RWPE2 (cell line): ENCODE results near the gene CDK13.

Source experiments
- ATAC-seq: fragments of 200-7000 bp; cut with Tn5 transposase; 3 replicates; pipeline ENCODE4 v1.9.1; 2021; ENCODE audit warnings: low read depth
- DNase-seq: peaks from one replicate; pipeline ENCODE4 v3.0.0-alpha.2; 2020; ENCODE audit warnings: low spot score
- H3K27ac ChIP-seq: fragments of 450-650 bp; 2 replicates; pipeline ENCODE4 v1.5.1; 2017; ENCODE audit warnings: mild to moderate bottlenecking; ENCODE audit not compliant: poor library complexity, severe bottlenecking
- H3K27me3 ChIP-seq: fragments of 250-450 bp; sonication (Bioruptor Pico); 2 replicates; pipeline ENCODE4 v1.5.1; 2021; ENCODE audit warnings: mild to moderate bottlenecking, moderate library complexity; ENCODE audit not compliant: insufficient read depth, poor library complexity, severe bottlenecking
- H3K36me3 ChIP-seq: fragments of 250-450 bp; sonication (Bioruptor Pico); 2 replicates; pipeline ENCODE4 v1.5.1; 2020; ENCODE audit warnings: low read depth, mild to moderate bottlenecking, moderate library complexity
- H3K4me1 ChIP-seq: fragments of 250-450 bp; sonication (Bioruptor Pico); 2 replicates; pipeline ENCODE4 v1.5.1; 2021; ENCODE audit warnings: mild to moderate bottlenecking, moderate library complexity; ENCODE audit not compliant: insufficient read depth, poor library complexity, severe bottlenecking
- H3K4me3 ChIP-seq: fragments of 250-450 bp; sonication (Bioruptor Pico); 2 replicates; pipeline ENCODE4 v1.5.1; 2021; ENCODE audit warnings: mild to moderate bottlenecking, moderate library complexity; ENCODE audit not compliant: severe bottlenecking
- H3K9me3 ChIP-seq: fragments of 250-450 bp; sonication (Bioruptor Pico); 2 replicates; pipeline ENCODE4 v1.5.1; 2021; ENCODE audit warnings: mild to moderate bottlenecking, moderate library complexity; ENCODE audit not compliant: severe bottlenecking
- TF ChIP-seq, protein P1 (sequence below): fragments of 450-650 bp; IDR thresholded peaks from one replicate; pipeline ENCODE4 v1.5.1; 2017; ENCODE audit warnings: mild to moderate bottlenecking, moderate library complexity; ENCODE audit not compliant: poor library complexity, severe bottlenecking

Gene CDK13

DNA sequence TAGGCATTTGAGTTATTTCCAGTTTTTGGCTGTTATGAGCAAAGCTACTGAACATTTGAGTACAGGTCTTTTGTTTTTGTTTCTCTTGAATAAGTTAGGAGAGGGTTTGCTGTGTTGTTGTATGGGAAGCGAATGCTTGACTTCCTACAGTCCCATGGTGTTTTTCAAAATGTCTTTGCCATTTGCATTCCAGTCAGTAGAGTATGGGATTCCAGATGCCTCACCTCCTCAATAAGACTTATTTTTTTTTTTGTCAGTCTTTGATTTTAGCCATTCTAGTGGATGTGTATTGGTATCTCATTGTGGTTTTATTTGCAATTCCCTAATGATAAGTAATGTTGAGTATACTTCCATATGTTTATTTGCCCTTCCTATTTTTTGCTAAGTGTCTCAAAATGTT is 19.4 kb downstream of the CDK13 start:
- no peaks in the 10 kb centered on the region for H3K36me3 ChIP-seq
- TF ChIP-seq, protein P1, sequence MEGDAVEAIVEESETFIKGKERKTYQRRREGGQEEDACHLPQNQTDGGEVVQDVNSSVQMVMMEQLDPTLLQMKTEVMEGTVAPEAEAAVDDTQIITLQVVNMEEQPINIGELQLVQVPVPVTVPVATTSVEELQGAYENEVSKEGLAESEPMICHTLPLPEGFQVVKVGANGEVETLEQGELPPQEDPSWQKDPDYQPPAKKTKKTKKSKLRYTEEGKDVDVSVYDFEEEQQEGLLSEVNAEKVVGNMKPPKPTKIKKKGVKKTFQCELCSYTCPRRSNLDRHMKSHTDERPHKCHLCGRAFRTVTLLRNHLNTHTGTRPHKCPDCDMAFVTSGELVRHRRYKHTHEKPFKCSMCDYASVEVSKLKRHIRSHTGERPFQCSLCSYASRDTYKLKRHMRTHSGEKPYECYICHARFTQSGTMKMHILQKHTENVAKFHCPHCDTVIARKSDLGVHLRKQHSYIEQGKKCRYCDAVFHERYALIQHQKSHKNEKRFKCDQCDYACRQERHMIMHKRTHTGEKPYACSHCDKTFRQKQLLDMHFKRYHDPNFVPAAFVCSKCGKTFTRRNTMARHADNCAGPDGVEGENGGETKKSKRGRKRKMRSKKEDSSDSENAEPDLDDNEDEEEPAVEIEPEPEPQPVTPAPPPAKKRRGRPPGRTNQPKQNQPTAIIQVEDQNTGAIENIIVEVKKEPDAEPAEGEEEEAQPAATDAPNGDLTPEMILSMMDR: no peak
- no peaks in the 10 kb centered on the region for H3K27me3 ChIP-seq
- ATAC-seq (no peak), DNase-seq (no peak)
- no peak overlapping the region for H3K27ac ChIP-seq
- no peaks in the 10 kb centered on the region for H3K4me1 ChIP-seq
- no peak overlapping the region for H3K4me3 ChIP-seq
- H3K9me3 ChIP-seq: no peaks in the 10 kb centered on the region

DNA sequence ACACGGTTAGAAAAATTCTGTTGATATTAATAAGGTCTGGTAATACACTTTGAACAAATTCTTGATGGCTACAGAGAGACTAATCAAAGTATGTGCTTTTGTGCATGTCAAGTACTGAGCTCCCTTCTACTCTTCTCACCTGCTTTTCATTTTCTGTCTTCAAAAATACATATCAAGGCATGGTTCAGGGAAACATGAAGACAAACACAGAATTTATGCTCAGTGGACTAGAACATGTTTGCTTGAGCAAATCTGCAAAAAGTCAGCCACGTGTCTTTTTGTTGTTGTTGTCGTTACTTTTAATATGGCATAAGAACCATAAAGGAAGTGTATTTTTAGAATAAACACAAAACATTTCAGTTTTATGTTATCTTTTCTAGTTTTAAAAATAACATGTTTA is 21.9 kb downstream of the CDK13 start:
- TF ChIP-seq, protein P1: no peak
- DNase-seq: no peak
- ATAC-seq: no peak
- Histone ChIP-seq H3K9me3 (no peaks in the 10 kb centered on the region), H3K36me3 (no peaks in the 10 kb centered on the region), H3K27me3 (no peaks in the 10 kb centered on the region), H3K4me1 (no peaks in the 10 kb centered on the region), H3K27ac (no peak overlapping the region), H3K4me3 (no peak overlapping the region)

DNA sequence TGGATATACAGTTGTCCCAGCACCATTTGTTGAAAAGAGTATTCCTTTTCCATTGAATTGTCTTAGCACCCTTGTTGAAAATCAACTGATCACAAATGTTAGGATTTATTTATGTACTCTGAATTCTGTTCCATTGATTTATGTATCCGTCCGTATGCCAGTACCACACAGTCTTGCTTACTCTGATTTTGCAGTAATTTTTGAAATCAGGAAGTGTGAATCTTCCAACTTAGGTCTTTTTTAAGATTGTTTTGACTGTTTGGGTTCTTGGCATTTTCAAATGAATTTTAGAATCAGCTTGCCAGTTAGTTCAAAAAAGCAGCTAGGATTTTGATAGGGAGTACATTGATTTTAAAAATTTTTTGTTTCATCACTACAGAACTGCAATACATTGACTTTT is 23.7 kb downstream of the CDK13 start:
- no peak overlapping the region for H3K27ac ChIP-seq
- no peak for ATAC-seq
- H3K36me3 ChIP-seq: no peaks in the 10 kb centered on the region
- DNase-seq: no peak
- H3K4me3 ChIP-seq: no peak overlapping the region
- TF ChIP-seq, protein P1: no peak
- no peaks in the 10 kb centered on the region for H3K27me3 ChIP-seq
- no peaks in the 10 kb centered on the region for H3K9me3 ChIP-seq
- H3K4me1 ChIP-seq: no peaks in the 10 kb centered on the region

DNA sequence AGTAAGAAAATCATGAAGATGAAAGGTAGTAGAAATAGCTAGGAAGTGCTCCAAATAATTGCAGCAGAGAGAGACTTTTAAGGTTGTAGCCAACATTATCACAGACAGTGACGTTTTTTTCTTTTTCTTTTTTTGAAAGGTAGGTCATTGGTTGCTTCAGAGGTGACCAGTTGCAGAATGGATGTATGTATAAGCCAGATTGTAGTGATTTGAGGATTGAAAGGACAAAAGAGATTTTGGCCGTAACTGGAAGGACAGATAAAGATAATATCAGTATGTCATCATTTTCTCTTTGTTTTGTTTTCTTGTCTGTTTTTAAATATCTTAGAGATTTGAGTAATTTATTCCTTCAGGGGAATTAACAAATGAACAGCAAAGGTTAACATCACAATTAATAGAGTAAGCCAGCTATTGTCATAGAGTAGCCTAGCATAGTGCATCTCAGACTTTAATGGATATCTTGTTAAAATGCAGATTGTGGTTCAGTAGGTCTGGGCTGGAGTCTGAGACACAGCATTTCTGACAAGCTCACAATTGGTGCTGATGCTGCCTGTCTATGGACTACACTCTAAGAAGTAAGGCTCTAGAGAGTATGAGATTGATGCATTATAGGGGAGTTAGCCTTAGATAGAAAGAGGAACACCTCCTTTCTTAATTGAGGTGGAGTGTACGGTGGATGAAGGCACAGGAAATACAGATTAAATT is 28.3 kb downstream of the CDK13 start:
- H3K4me3 ChIP-seq: no peak overlapping the region
- no peak overlapping the region for H3K27ac ChIP-seq
- DNase-seq: no peak
- no peaks in the 10 kb centered on the region for H3K36me3 ChIP-seq
- no peak for ATAC-seq
- H3K9me3 ChIP-seq: no peaks in the 10 kb centered on the region
- H3K27me3 ChIP-seq: no peaks in the 10 kb centered on the region
- H3K4me1 ChIP-seq: no peaks in the 10 kb centered on the region
- TF ChIP-seq, protein P1: no peak

DNA sequence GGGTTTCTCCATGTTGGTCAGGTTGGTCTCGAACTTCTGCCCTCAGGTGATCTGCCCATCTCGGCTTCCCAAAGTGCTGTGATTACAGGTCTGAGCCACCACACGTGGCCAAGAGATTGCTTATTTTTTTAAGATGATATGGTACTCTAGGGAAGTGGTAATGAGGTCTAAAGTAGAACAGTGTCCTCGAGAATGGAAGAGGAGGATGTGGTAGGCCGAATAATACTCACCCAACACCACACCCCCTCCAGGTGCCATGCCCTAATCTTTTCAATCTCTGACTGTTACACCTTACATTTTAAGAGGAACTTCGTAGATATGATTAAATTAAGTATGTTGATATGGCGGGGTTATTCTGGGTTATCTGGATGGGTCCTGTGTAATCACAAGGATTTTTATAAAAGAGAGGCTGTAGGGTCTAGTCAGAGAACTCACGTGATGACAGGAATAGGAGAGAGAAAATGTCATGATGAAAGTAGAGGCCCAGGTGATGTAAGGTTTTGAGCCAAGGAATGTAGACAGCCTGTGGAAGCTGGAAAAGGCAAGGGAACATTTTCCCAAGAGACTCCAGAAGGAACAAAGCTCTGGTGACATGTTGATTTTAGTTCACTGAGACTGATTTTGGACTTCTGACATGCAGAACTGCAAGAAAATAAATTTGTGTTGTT is 29.5 kb downstream of the CDK13 start:
- Histone ChIP-seq H3K9me3 (no peaks in the 10 kb centered on the region), H3K36me3 (no peaks in the 10 kb centered on the region), H3K4me1 (no peaks in the 10 kb centered on the region), H3K27ac (no peak overlapping the region), H3K4me3 (no peak overlapping the region), H3K27me3 (no peaks in the 10 kb centered on the region)
- no peak for ATAC-seq
- DNase-seq: no peak
- TF ChIP-seq, protein P1: no peak
